K562 (cell line): ENCODE results near the gene ITGAE. TPM values are rescaled to one million over a fixed set of nuclear protein-coding genes. Genes with fewer than 3 reads are reported as not detected.

Experiments
- ARID2 ChIP-seq: fragments of 450-650 bp; IDR thresholded peaks from 2 replicates; pipeline ENCODE4 v1.6.1; 2017; ENCODE audit warnings: antibody characterized with exemption, mild to moderate bottlenecking
- ATF4 ChIP-seq: fragments of 450-650 bp; formaldehyde crosslinking; IDR thresholded peaks from 2 replicates; pipeline ENCODE4 v1.4.0; 2022; ENCODE audit warnings: mild to moderate bottlenecking, moderate library complexity
- BRCA1 ChIP-seq, 2 experiments: fragments of 450-650 bp in 1 of 2; sonication (generic) in 1 of 2; formaldehyde crosslinking in 1 of 2; IDR thresholded peaks; 2 replicates each; pipeline versions ENCODE4 v1.5.0 to v1.6.1; 2017 to 2020; ENCODE audit warnings: mild to moderate bottlenecking in 1 of 2, missing genetic modification reagents in 1 of 2
- DPF2 ChIP-seq: fragments of 450-650 bp; IDR thresholded peaks from 2 replicates; pipeline ENCODE4 v1.6.1; 2016
- KDM1A ChIP-seq, 2 experiments: fragments of 450-650 bp; IDR thresholded peaks; 2 replicates each; pipeline ENCODE4 v1.6.1; 2016; ENCODE audit warnings: mild to moderate bottlenecking in 2 of 2
- MYC ChIP-seq, 2 experiments: fragments of 250-450 bp in 1 of 2; sonication (Bioruptor Pico) in 1 of 2; IDR thresholded peaks; 2 replicates each; pipeline versions ENCODE4 v1.5.1 to v1.6.1; 2012 to 2021; ENCODE audit warnings: low read depth in 2 of 2, borderline replicate concordance in 1 of 2, improper control_type of control experiment in 1 of 2, low read length in 1 of 2, mild to moderate bottlenecking in 1 of 2, moderate library complexity in 1 of 2
- NFIC ChIP-seq: fragments of 450-650 bp; IDR thresholded peaks from 2 replicates; pipeline ENCODE4 v1.6.1; 2017; ENCODE audit warnings: mild to moderate bottlenecking, inconsistent platforms
- SIRT6 ChIP-seq: IDR thresholded peaks from one replicate; pipeline ENCODE4 v1.6.1; 2012; ENCODE audit warnings: low read depth, mild to moderate bottlenecking, control low read depth, inconsistent platforms, low read length, moderate library complexity
- TAF15 ChIP-seq: fragments of 200-400 bp; formaldehyde crosslinking; IDR thresholded peaks from 2 replicates; pipeline ENCODE4 v1.6.1; 2017; ENCODE audit warnings: mild to moderate bottlenecking, low read depth, low read length, moderate library complexity
- TRIM28 ChIP-seq: fragments of 450-650 bp; IDR thresholded peaks from 2 replicates; pipeline ENCODE4 v1.6.1; 2017
- ZNF282 ChIP-seq: sonication (generic); formaldehyde crosslinking; IDR thresholded peaks from 2 replicates; pipeline ENCODE4 v1.8.1; 2023; ENCODE audit warnings: missing genetic modification reagents
- ZNF76 ChIP-seq: fragments of 250-450 bp; sonication (Bioruptor Pico); IDR thresholded peaks from 2 replicates; pipeline ENCODE4 v1.4.0; 2020; ENCODE audit warnings: mild to moderate bottlenecking, moderate library complexity, borderline replicate concordance
- ZNF778 ChIP-seq: fragments of 450-650 bp; formaldehyde crosslinking; IDR thresholded peaks from 2 replicates; pipeline ENCODE4 v1.4.0; 2020; ENCODE audit warnings: mild to moderate bottlenecking, moderate library complexity
- ZZZ3 ChIP-seq: fragments of 450-650 bp; IDR thresholded peaks from 2 replicates; pipeline ENCODE4 v1.6.1; 2016; ENCODE audit warnings: antibody characterized with exemption, mild to moderate bottlenecking, moderate library complexity
- polyA plus RNA-seq, 8 experiments: library from polyadenylated mRNA; depleted of rRNA in 4 of 8; stranded (reverse) in 5 of 8; unstranded in 3 of 8; fragments of >200 nt; fragmentation: Nextera tagmentation in 2 of 8; fragmentation: Illumina TruSeq in 1 of 8; extraction: Ambion mirVana in 2 of 8; extraction: Trizol in 1 of 8; gene quantifications; 2 replicates each; pipeline versions ENCODE4 v1.2.1 to v1.2.3, GENCODE V29; 2011 to 2014; ENCODE audit warnings: inconsistent platforms in 1 of 8, missing spikeins in 1 of 8
- total RNA-seq, 7 experiments: library from RNA; depleted of rRNA in 6 of 7; stranded (reverse); fragments of >200 nt in 6 of 7; fragmentation: Illumina TruSeq in 2 of 7; extraction: Trizol in 2 of 7; gene quantifications; 2 replicates each; pipeline versions ENCODE4 v1.2.1 to v1.2.3, GENCODE V29; 2011 to 2021; ENCODE audit warnings: low replicate concordance in 1 of 7
- TF ChIP-seq, protein P1 (sequence below): fragments of 450-650 bp; IDR thresholded peaks from 2 replicates; pipeline ENCODE4 v1.6.1; 2016; ENCODE audit warnings: low read depth
- TF ChIP-seq, protein P2 (sequence below), 2 experiments: IDR thresholded peaks; 2 replicates each; pipeline ENCODE4 v1.6.1; 2012; ENCODE audit warnings: improper control_type of control experiment in 2 of 2, low read depth in 2 of 2, low read length in 2 of 2, borderline replicate concordance in 1 of 2

The ITGAE gene
- total and polyA plus RNA-seq, 9 of the 15 experiments (the other 6 are each of a cell fraction or from before 2014, with no cell fraction given) = 14.8 to 160 (median 27.0) TPM

GRCh38 chr17:3723556-3724377, 77.2 kb downstream of the ITGAE start, which contains the start of gene HASPIN (continued):
- TF ChIP-seq ZZZ3 (no peak), ATF4 (CRISPR knock-in tag) (no peak), NFIC (peak; percentile 22; the same call in 1 of the 2 replicates), ZNF778 (CRISPR knock-in tag) (no peak), KDM1A (IDR thresholded peaks at IDR 0.05) (no peak), SIRT6 (no peak), BRCA1 (IDR thresholded peaks at IDR 0.05) (no peak), BRCA1 (CRISPR knock-in tag; IDR thresholded peaks at IDR 0.05) (no peak), ZNF76 (no peak), DPF2 (no peak), TRIM28 (no peak), ARID2 (no peak), TAF15 (no peak), MYC (IDR thresholded peaks at IDR 0.05; ENCODE audit: low read depth, low read length) (peak; percentile 61; the same call in 1 of the 2 replicates), MYC (CRISPR knock-in tag; IDR thresholded peaks at IDR 0.05; ENCODE audit: borderline replicate concordance, low read depth) (no peak), ZNF282 (0 out of 2 replicates have a peak, but pooled peaks have one; percentile 37)
- TF ChIP-seq, protein P1, sequence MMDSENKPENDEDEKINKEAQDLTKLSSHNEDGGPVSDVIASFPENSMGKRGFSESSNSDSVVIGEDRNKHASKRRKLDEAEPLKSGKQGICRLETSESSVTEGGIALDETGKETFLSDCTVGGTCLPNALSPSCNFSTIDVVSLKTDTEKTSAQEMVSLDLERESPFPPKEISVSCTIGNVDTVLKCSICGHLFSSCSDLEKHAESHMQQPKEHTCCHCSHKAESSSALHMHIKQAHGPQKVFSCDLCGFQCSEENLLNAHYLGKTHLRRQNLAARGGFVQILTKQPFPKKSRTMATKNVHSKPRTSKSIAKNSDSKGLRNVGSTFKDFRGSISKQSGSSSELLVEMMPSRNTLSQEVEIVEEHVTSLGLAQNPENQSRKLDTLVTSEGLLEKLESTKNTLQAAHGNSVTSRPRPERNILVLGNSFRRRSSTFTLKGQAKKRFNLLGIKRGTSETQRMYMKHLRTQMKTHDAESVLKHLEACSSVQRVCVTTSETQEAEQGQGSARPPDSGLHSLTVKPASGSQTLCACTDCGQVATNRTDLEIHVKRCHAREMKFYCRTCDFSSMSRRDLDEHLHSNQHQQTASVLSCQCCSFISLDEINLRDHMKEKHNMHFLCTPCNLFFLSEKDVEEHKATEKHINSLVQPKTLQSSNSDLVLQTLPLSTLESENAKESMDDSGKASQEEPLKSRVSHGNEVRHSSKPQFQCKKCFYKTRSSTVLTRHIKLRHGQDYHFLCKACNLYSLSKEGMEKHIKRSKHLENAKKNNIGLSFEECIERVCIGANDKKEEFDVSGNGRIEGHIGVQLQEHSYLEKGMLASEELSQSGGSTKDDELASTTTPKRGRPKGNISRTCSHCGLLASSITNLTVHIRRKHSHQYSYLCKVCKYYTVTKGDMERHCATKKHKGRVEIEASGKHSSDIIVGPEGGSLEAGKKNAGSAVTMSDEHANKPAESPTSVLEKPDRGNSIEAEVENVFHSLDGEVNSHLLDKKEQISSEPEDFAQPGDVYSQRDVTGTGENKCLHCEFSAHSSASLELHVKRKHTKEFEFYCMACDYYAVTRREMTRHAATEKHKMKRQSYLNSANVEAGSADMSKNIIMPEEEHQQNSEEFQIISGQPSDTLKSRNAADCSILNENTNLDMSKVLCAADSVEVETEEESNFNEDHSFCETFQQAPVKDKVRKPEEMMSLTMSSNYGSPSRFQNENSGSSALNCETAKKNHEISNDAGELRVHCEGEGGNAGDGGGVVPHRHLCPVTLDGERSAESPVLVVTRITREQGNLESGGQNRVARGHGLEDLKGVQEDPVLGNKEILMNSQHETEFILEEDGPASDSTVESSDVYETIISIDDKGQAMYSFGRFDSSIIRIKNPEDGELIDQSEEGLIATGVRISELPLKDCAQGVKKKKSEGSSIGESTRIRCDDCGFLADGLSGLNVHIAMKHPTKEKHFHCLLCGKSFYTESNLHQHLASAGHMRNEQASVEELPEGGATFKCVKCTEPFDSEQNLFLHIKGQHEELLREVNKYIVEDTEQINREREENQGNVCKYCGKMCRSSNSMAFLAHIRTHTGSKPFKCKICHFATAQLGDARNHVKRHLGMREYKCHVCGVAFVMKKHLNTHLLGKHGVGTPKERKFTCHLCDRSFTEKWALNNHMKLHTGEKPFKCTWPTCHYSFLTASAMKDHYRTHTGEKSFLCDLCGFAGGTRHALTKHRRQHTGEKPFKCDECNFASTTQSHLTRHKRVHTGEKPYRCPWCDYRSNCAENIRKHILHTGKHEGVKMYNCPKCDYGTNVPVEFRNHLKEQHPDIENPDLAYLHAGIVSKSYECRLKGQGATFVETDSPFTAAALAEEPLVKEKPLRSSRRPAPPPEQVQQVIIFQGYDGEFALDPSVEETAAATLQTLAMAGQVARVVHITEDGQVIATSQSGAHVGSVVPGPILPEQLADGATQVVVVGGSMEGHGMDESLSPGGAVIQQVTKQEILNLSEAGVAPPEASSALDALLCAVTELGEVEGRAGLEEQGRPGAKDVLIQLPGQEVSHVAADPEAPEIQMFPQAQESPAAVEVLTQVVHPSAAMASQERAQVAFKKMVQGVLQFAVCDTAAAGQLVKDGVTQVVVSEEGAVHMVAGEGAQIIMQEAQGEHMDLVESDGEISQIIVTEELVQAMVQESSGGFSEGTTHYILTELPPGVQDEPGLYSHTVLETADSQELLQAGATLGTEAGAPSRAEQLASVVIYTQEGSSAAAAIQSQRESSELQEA = no peak
- TF ChIP-seq, protein P2, sequence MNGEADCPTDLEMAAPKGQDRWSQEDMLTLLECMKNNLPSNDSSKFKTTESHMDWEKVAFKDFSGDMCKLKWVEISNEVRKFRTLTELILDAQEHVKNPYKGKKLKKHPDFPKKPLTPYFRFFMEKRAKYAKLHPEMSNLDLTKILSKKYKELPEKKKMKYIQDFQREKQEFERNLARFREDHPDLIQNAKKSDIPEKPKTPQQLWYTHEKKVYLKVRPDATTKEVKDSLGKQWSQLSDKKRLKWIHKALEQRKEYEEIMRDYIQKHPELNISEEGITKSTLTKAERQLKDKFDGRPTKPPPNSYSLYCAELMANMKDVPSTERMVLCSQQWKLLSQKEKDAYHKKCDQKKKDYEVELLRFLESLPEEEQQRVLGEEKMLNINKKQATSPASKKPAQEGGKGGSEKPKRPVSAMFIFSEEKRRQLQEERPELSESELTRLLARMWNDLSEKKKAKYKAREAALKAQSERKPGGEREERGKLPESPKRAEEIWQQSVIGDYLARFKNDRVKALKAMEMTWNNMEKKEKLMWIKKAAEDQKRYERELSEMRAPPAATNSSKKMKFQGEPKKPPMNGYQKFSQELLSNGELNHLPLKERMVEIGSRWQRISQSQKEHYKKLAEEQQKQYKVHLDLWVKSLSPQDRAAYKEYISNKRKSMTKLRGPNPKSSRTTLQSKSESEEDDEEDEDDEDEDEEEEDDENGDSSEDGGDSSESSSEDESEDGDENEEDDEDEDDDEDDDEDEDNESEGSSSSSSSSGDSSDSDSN (IDR thresholded peaks at IDR 0.05; ENCODE audit: borderline replicate concordance in 1 of 2, low read depth in 2 of 2, low read length in 2 of 2) = 0 out of 4 replicates have a peak, but pooled peaks have one; percentile 48 to 55
